Activated CD4-positive, CD25-positive, alpha-beta regulatory T cell (primary cell): ENCODE data around the gene GABBR2.

Experiments used
- DNase-seq, 4 experiments: peaks; one replicate each; lab custom pipeline; 2025; lab: John Stamatoyannopoulos, UW

Gene GABBR2

DNA sequence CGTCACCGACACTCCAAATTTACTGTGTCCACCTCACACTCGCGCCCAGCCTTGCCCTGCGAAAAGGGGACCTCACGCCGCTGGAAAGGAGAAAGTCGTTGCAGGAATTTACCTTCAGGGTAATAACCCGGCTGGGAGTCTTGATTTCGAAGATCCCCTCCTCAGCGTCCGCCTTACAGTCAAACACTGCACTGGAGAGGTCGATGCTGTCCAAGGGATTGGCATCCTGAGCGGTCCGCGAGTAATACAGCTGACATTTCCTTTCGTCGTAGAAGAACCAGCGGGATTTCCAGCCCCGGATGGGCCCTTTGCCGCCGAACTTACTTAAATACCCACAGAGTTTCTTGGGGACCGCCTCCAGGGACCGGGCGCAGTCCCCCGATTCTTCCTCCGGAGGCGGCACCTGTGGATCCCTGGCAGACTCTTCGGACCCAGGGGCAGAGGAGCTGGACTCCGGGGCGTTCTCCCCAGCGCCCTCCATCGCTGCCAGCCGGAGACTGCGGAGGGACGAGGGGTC, 453.6 kb downstream of the GABBR2 start:
- DNase-seq: peak in 1 of 4 experiments; percentile 11

- DNase-seq: no peak
Measured at GRCh38 chr9:98254228-98255060, 454.3 kb downstream of the GABBR2 start.

DNA sequence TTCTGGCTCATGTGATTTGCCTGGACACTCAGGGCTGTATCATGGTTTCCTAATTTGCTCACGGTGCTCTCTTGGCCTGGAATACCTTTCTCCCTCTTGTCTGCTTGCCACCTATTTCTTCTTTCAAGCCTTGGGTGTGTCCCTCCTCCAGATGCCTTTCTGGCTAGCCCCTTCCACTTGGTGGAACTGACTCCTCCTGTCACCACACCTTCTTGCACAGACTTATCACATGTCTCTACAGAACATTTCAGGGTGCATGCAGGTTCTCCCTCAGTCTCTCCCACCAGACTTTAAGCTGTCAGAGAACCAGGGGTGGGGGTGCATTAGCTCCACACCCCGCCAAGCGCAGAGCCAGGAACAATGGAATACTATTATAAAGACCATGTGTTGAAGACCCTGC, 455.2 kb downstream of the GABBR2 start:
- no peak for DNase-seq

GRCh38 chr9:98251551-98251950, 457.2 kb downstream of the GABBR2 start:
- DNase-seq: no peak

DNA sequence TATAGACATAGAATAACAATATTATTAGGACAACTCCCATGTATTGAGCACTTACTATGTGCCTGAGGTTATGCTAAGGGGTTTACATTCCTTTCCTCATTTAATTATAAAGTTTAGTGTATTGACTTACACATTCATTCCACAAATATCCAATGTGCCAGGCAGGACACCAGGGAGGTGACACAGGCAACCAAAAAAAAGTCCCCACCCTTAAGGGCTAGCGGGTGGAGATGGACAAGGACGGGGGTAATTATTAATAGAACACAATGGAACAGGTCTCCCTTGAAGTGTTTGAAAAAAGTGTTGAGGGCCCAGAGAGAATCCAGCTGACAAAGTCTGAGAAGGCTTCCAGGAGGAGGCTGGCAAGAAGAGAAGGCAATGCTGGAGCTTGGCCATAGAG, 459.0 kb downstream of the GABBR2 start:
- no peak for DNase-seq

DNA sequence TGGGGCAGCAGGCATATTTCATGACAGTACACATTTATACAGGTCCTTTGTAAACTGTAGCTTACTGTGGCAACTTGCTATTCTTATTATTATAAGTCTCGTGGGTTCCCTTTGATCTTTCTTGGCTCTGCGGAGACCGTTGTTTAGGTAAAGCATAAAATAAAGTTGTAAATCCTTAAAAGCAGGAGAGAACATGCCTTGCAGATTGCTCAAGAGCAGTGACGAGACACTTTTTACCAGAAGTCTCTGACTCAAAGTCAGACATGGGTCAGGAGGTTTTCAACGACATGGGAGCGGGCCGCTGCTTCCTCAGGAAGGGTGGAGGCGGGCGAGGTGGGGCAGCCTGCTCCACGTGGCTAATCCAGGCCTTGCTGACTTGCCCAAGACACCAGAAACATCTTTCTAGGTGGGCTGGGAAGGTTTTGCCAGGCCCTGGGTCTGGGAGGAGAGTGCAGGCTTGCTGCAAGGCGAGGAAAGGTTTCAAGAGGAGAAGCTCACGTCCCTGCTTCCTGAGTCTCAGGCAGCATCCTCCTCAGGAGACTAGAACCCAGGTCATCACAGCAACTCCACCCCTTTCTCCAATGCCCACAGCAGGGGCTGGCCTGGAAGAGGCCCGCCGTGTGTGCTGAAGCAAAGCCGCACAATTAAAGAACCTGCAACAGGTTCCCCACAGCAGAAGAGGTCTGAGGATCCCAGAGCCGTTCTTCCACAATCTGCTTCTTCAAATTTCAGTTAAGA, 459.8 kb downstream of the GABBR2 start:
- DNase-seq: no peak

- DNase-seq: no peak
Measured at GRCh38 chr9:98247831-98248657, 460.7 kb downstream of the GABBR2 start.

GRCh38 chr9:98242426-98242825, 466.3 kb downstream of the GABBR2 start:
- DNase-seq: no peak

- no peak for DNase-seq
Measured at GRCh38 chr9:98241357-98242300, 467.1 kb downstream of the GABBR2 start.

DNA sequence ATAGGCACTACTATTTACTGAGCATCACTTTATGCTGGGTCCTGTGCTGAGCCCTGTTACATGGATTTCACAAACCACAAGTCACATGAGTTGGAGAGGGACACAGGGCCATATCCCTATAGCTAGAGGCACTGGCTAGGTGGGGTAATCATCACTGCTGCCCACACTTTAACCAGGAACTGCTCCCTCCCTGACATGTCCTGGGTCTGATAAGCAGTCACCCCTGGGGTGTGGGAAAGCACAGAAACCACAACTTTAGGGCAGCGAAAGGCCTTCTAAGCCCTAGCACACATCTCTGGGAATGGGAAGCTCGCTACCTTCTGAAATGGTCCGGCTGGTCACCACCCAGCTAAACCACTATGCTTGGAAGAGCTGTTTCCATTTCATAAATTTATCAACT, 468.3 kb downstream of the GABBR2 start:
- no peak for DNase-seq
